HG03432 (cell line): Measurements from ENCODE around the gene CD81.
"Not testable (repeated sequence)": the region's sequence is repeated elsewhere in the genome, so short reads cannot be mapped to it uniquely, and the experiment has no call there.

Experiments used
- ATAC-seq: cut with Tn5 transposase; IDR thresholded peaks from one replicate; pipeline ENCODE4 v1.9.1; 2021; ENCODE audit warnings: mild to moderate bottlenecking, moderate library complexity; ENCODE audit not compliant: unreplicated experiment

CD81 gene, protein sequence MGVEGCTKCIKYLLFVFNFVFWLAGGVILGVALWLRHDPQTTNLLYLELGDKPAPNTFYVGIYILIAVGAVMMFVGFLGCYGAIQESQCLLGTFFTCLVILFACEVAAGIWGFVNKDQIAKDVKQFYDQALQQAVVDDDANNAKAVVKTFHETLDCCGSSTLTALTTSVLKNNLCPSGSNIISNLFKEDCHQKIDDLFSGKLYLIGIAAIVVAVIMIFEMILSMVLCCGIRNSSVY

DNA sequence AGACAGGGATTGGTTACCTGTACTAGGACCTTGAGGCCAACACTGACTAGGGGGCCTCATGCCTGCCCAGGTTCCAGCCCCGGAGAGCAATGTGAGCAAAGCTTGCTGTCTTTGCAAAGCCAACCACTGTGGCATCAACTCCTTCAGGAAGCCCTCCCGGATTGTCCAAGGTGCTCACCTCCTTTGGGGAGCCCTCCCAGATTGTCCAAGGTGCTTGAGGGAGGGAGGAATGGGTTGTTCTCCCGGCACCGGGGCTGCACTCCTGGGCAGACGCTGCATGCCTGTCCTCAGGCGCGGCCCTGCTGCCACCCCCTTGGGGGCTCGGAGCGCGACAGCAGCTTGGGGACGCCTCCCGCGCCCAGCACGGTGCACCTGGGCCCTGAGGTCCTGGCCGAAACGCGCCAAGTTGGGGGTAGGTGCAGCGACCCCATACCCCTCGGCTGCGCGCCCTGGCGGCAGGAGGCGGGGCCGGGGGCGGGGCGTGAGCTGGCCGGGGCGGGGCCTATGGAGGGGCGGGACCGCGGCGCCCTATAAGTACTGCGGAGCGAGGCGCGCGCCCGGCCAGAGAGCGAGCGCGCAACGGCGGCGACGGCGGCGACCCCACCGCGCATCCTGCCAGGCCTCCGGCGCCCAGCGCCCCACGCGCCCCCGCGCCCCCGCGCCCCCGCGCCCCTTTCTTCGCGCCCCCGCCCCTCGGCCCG, at the start of gene CD81:
Gene CD81 (plus strand): TSS at position 560 of the 701 bp plus-strand sequence. CDS start 240 bp downstream, outside the sequence.
- ATAC-seq, result peak; percentile 55

- ATAC-seq, result no peak
Observed at GRCh38 chr11:2328021-2328420, 49.1 kb upstream of the CD81 start.

GRCh38 chr11:2328656-2329354, 48.3 kb upstream of the CD81 start:
- ATAC-seq, result no peak

- ATAC-seq, result no peak
Observed at GRCh38 chr11:2329551-2329950, 47.6 kb upstream of the CD81 start.

GRCh38 chr11:2330696-2331095, 46.4 kb upstream of the CD81 start:
- no peak for ATAC-seq

GRCh38 chr11:2331404-2331803, 45.7 kb upstream of the CD81 start:
- no peak for ATAC-seq

GRCh38 chr11:2332569-2332968, 44.5 kb upstream of the CD81 start:
- not testable (repeated sequence) for ATAC-seq

DNA sequence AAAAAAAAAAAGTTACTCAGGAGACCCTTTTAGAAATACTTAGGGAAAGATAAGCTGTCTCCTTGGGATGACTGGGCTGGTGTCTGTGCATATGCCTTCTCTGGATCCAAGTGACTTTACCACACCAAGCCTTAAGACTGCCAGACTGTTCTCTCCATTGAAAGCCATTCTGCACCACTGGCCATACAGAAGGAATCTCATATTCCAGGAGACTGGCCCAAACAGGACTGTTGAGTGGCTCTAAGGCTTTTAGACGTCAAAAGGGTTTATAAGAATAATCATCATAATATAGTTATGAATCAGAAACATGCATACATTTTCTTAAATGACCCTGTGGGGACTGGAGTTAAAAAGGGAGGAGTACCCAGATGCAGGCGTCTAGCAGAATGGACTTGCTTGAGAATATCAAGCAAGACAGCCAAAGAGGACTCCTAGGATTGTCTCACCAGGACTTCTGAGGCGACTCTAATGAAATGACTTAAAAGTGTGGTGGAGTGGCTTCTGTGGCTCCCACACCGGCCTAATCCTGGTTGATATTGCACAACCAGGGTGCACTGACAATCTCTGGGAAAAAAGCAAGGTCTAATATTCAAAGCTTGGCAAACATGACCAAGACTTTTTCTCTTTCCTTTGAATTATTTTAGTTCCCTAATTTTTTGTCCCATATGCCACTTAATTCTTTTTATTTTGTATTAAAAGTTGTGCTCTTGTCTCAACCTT, 43.5 kb upstream of the CD81 start:
- not testable (repeated sequence) for ATAC-seq

DNA sequence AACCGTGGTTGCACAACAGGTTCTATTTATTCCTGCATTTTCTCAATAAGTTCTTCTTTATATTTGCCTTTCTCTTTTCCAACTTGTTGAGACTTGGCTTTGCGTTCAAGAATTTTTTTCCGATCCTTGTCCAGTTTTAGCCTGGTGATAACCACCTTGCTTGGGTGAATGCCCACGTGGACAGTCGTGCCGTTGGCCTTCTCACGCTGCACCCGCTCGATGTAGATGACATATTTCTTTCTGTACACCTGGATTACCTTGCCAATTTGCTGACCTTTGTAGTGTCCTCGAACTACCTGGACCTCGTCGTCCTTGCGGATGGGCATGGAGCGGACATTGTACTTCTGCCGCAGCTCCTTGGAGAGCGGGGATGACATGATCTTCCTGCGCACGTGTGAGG, 41.8 kb upstream of the CD81 start:
- ATAC-seq, result not testable (repeated sequence)

DNA sequence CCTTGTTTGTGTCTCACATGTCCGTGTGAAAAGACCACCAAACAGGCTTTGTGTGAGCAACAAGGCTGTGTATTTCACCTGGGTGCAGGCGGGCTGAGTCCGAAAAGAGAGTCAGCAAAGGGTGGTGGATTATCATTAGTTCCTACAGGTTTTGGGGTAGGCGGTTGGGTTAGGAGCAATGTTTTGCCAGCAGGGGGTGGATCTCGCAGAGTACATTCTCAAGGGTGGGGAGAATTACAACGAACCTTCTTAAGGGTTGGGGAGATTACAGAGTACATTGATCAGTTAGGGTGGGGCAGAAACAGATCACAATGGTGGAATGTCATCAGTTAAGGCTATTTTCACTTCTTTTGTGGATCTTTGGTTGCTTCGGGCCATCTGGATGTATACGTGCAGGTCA, 38.4 kb upstream of the CD81 start:
- ATAC-seq, result not testable (repeated sequence)

DNA sequence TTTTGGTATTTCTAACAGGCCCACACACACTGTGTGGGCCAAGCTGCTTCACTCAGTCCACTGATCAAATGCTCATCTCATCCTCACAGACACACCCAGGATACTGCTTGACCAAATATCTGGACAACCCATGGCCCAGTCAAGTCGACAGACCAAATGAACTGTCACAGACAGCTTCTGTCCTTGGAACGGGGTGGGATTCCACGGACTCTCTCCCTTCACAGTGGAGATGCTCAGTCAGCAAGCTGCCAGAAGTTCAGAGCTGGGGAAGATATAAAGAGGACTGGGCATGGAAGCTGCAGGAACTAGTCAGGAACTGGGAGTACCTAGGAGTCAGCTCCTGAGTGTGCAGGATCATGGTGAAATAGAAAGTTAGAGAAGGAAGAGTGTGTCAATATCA, 34.6 kb upstream of the CD81 start:
- no peak for ATAC-seq

DNA sequence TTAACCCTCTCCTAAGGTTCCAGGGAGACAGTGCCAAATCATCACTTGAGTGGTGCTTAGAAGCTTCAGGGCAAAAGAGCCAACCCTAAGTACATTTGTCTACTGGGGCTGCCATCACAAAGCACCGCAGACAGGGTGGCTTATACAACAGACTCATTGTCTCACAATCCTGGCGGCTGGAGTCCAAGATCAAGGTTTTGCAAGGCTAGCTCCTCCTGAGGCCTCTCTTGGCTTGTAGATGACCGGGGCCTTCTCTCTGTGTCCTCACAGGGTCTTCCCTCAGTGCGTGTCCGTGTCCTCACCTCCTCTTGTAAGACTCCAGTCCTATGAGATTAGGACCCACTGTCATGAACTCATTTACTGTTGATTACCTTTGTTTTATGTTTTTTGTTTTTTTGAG, 34.1 kb upstream of the CD81 start:
- ATAC-seq, result no peak

DNA sequence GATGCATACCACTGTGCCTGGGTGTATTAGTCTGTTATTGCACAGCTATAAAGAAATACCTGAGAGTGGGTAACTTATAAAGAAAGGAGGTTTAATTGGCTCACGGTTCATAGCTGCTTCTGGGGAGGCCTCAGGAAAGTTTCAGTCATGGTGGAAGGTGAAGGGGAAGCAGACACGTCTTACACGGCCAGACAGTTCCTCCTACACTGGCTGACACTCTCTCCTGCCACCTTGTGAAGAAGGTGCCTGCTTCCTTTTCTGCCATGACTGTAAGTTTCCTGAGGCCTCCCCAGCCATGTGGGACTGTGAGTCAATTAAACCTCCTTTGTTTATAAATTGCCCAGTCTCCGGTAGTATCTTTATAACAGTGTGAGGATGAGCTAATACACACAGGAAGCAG, 33.6 kb upstream of the CD81 start:
- no peak for ATAC-seq

- ATAC-seq, result no peak
Observed at GRCh38 chr11:2345050-2345449, 32.1 kb upstream of the CD81 start.

DNA sequence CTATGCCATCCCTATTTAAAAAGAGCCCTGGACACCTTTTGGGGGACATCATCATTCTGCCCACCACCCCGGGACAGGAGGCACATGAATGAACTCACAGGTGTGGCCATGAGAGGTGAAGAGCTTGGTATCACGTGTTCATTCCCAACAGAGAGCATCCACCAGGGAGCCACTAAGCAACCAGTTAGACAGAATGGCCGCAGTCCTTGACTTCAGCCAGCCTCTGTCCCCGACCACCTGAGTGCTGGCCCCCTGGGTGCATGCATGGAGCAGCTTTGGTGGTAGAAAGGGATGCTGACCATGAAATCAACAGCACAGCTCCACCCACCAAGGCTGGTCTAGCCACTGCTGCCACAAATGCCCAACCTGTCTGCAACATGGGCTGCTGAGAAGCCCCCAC, 31.1 kb upstream of the CD81 start:
- ATAC-seq, result no peak

DNA sequence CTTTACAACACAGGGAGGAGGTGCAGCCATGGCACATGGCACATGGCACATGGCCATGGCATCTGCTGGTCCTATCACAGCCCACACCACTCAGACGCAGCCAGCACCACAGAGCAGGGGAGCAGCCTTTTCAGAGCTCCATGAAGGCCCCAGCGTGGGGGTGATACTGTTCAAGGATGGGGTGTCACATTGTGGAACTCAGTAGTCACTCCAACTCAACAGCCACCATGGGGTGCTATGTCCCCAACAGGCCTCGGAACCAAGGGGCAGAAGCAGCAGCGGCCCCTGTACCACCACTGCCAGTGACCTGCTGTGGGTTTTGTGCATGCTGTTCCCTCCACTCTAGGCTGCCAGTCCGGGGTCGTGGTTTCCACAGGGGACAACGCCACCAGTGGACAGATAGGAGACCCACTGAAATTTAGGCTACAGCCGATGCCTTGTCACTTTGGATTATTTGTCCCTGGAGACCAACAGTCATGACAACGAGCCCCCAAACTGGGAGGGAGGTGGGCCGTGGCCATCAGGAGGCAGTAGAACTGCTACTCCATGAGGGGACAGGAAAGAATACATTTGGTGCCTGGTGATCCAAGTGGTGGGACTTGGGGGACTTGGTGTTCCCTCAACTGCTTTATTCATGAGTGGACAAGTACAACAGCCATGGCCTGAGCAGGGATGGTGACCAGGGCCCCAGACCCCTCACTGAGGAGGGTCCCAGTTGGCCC, 30.4 kb upstream of the CD81 start:
- ATAC-seq, result no peak

GRCh38 chr11:2347308-2347830, 29.7 kb upstream of the CD81 start:
- ATAC-seq, result no peak

GRCh38 chr11:2348986-2349385, 28.1 kb upstream of the CD81 start:
- ATAC-seq, result no peak

DNA sequence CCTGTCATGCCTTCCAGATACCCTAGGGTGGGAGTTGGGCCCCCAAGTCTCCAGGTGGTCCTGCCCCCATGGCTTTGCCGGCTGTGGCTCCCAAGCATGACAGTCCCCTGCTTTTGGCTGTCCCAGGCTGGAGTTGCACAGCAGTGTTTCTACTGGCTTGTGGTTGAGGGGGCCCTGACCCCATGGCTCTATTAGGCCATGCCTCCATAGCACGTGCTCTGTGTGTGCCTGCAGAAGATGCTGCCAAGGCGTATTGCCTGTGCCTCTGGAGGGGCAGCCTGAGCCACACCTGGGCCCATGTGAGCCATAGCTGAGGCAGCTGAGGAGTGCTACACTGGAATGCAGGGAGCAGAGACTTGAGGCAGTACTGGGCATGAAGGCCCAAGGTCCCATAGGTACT, 25.4 kb upstream of the CD81 start:
- no peak for ATAC-seq

DNA sequence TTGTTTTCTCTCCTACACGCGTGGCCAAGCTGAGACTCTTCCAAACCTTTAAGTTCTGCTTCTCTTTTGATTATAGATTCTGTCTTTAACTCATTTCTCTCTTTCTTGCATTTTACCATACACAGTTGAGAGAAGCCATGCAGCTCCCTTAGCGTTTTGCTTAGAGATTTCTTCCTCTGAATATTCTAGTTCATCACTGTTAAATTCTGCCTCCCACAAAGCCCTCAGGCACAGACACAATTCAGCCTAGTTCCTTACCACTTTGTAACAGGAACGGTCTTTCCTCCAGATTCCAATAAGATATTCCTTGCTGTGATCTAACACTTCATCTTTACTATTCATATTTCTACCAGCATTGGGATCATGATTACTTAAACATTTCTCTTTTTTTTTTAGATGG, 24.7 kb upstream of the CD81 start:
- no peak for ATAC-seq
